CD14-positive monocyte (primary cell): ENCODE measurements around the gene TVP23C. TPM values are rescaled to one million over a fixed set of nuclear protein-coding genes. Genes with fewer than 3 reads are reported as not detected.
A peak's percentile ranks its signal among the peaks of the same experiment; 100 is the strongest.
"Not testable (repeated sequence)": the region's sequence is repeated elsewhere in the genome, so short reads cannot be mapped to it uniquely, and the experiment has no call there.

Experiments
- DNase-seq, 3 donors: peaks; one replicate each; pipeline ENCODE4 v3.0.0-alpha.2; 2011 to 2022
- H2AFZ ChIP-seq: 2 replicates; pipeline ENCODE4 v1.6.0; 2012; ENCODE audit warnings: mild to moderate bottlenecking, low read depth, low read length, inconsistent platforms; ENCODE audit not compliant: insufficient read depth, poor library complexity, severe bottlenecking
- H3K27ac ChIP-seq, 2 donors: 1 replicate in 1 of 2; 2 replicates in 1 of 2; pipeline ENCODE4 v1.5.1; 2012 to 2013; ENCODE audit warnings: low read length in 2 of 2, control low read depth in 1 of 2, inconsistent platforms in 1 of 2, low read depth in 1 of 2, mild to moderate bottlenecking in 1 of 2
- H3K27me3 ChIP-seq, 2 donors: one replicate each; pipeline versions ENCODE4 v1.6.0 to v1.6.1; 2011 to 2013; ENCODE audit warnings: low read length in 2 of 2; ENCODE audit not compliant: control insufficient read depth in 2 of 2, insufficient read depth in 2 of 2
- H3K36me3 ChIP-seq, 2 donors: replicated peaks in 1 of 2; 1 replicate in 1 of 2; 2 replicates in 1 of 2; pipeline versions ENCODE4 v1.5.1 to v1.6.1; 2012 to 2013; ENCODE audit warnings: low read length in 2 of 2, control low read depth in 1 of 2, inconsistent platforms in 1 of 2, mild to moderate bottlenecking in 1 of 2; ENCODE audit not compliant: insufficient read depth in 2 of 2, control insufficient read depth in 1 of 2
- H3K4me1 ChIP-seq, 2 donors: 1 replicate in 1 of 2; 2 replicates in 1 of 2; pipeline versions ENCODE4 v1.5.1 to v1.6.1; 2012 to 2013; ENCODE audit warnings: low read length in 2 of 2, control low read depth in 1 of 2, inconsistent platforms in 1 of 2, mild to moderate bottlenecking in 1 of 2, moderate library complexity in 1 of 2; ENCODE audit not compliant: insufficient read depth in 2 of 2, control insufficient read depth in 1 of 2
- H3K4me2 ChIP-seq: replicated peaks from 2 replicates; pipeline ENCODE3; 2012; ENCODE audit warnings: low read length, moderate library complexity, mild to moderate bottlenecking; ENCODE audit not compliant: poor library complexity, severe bottlenecking; ENCODE audit errors: extremely low read depth
- H3K4me3 ChIP-seq, 3 experiments: fragments of 200-600 bp in 1 of 3; sonication (generic) in 1 of 3; replicated peaks in 1 of 3; 1 replicate in 2 of 3; 2 replicates in 1 of 3; pipeline ENCODE4 v1.5.1; 2011 to 2013; ENCODE audit warnings: low read length in 3 of 3, mild to moderate bottlenecking in 3 of 3, control low read depth in 2 of 3, low read depth in 2 of 3, inconsistent platforms in 1 of 3, moderate library complexity in 1 of 3
- H3K79me2 ChIP-seq: 2 replicates; pipeline ENCODE4 v1.6.0; 2012; ENCODE audit warnings: mild to moderate bottlenecking, control low read depth, inconsistent platforms, low read length, moderate library complexity; ENCODE audit not compliant: insufficient read depth
- H3K9ac ChIP-seq: 2 replicates; pipeline ENCODE4 v1.6.0; 2017; ENCODE audit warnings: low read length, mild to moderate bottlenecking; ENCODE audit not compliant: insufficient read depth, poor library complexity, severe bottlenecking
- H3K9me3 ChIP-seq, 2 donors: replicated peaks in 1 of 2; 1 replicate in 1 of 2; 2 replicates in 1 of 2; pipeline versions ENCODE4 v1.5.1 to v1.6.1; 2012 to 2013; ENCODE audit warnings: low read length in 2 of 2, control low read depth in 1 of 2; ENCODE audit not compliant: control insufficient read depth in 1 of 2, insufficient read depth in 1 of 2
- H4K20me1 ChIP-seq: 2 replicates; pipeline ENCODE4 v1.6.0; 2012; ENCODE audit warnings: mild to moderate bottlenecking, low read length, control low read depth, moderate library complexity; ENCODE audit not compliant: insufficient read depth
- H3K27ac Mint-ChIP-seq, 7 donors: one replicate each; pipeline ENCODE4 v1.8.0; 2020; ENCODE audit warnings: mild to moderate bottlenecking in 7 of 7, mixed read lengths in 7 of 7, moderate library complexity in 6 of 7, inconsistent platforms in 2 of 7
- H3K27me3 Mint-ChIP-seq, 3 donors: one replicate each; pipeline ENCODE4 v1.8.0; 2021 to 2022; ENCODE audit warnings: low read depth in 3 of 3, mild to moderate bottlenecking in 3 of 3, mixed read lengths in 3 of 3, moderate library complexity in 3 of 3, inconsistent platforms in 1 of 3
- H3K36me3 Mint-ChIP-seq, 2 donors: one replicate each; pipeline ENCODE4 v1.8.0; 2020; ENCODE audit warnings: mixed read lengths in 2 of 2, inconsistent platforms in 1 of 2, mild to moderate bottlenecking in 1 of 2
- H3K4me1 Mint-ChIP-seq: one replicate; pipeline ENCODE4 v1.8.0; 2020; ENCODE audit warnings: mild to moderate bottlenecking, mixed read lengths
- H3K4me3 Mint-ChIP-seq, 2 donors: one replicate each; pipeline ENCODE4 v1.8.0; 2020; ENCODE audit warnings: mild to moderate bottlenecking in 2 of 2, mixed read lengths in 2 of 2, moderate library complexity in 1 of 2
- H3K9me3 Mint-ChIP-seq, 7 donors: one replicate each; pipeline ENCODE4 v1.8.0; 2020 to 2022; ENCODE audit warnings: mixed read lengths in 7 of 7, mild to moderate bottlenecking in 6 of 7, moderate library complexity in 6 of 7, inconsistent platforms in 2 of 7
- CTCF ChIP-seq: fragments of 200-600 bp; IDR thresholded peaks from one replicate; pipeline ENCODE4 v1.8.0; 2022; ENCODE audit warnings: antibody characterized with exemption, mild to moderate bottlenecking
- WGBS: methylation state at CpG from one replicate; pipeline ENCODE4 v1.1.5; 2013; ENCODE audit warnings: missing lambda C conversion rate; ENCODE audit not compliant: insufficient coverage; 5-methylcytosine and 5-hydroxymethylcytosine counted together
- intact Hi-C, 2 donors: fragments of 100-400 bp; cut with micrococcal nuclease; formaldehyde crosslinking; loops; one replicate each; pipeline versions ENCODE4 v1.15.0 to v1.15.1; 2023
- polyA plus RNA-seq, 3 donors: library from polyadenylated mRNA; depleted of rRNA in 1 of 3; unstranded in 2 of 3; stranded (reverse) in 1 of 3; fragments of 300-500 nt in 2 of 3; fragments of >200 nt in 1 of 3; fragmentation: Illumina TruSeq in 2 of 3; gene quantifications; 1 replicate in 2 of 3; 2 replicates in 1 of 3; pipeline ENCODE4 v1.2.3, GENCODE V29; 2012 to 2021

The TVP23C gene
- polyA plus RNA-seq, 3 donors, result 0.88 to 3.3 (median 1.4) TPM

GRCh38 chr17:15526292-15527218 is 36.7 kb downstream of the TVP23C start:
- H3K4me3 Mint-ChIP-seq, H3K79me2 ChIP-seq, H3K27me3 ChIP-seq, H4K20me1 ChIP-seq, intact Hi-C loops, H3K27ac ChIP-seq, H3K36me3 ChIP-seq, H3K4me3 ChIP-seq, H3K9me3 ChIP-seq, H3K4me2 ChIP-seq, H2AFZ ChIP-seq, H3K27me3 Mint-ChIP-seq, H3K36me3 Mint-ChIP-seq, H3K9me3 Mint-ChIP-seq, H3K9ac ChIP-seq: not testable (repeated sequence)
- peaks cover 19% of the 10 kb centered on the region in 2 donors for H3K4me1 ChIP-seq
- TF ChIP-seq CTCF, result peak; percentile 64
- Mint-ChIP-seq H3K4me1 (peaks cover 20% of the 10 kb centered on the region), H3K27ac (peak overlapping the region in 2 of 7 donors; percentile 19 to 28)
- WGBS, result no CpG with 5 or more reads among the region's 8 CpGs
- peak in 2 of 3 donors; percentile 42 to 49 for DNase-seq

- Histone ChIP-seq H3K4me1 (peaks cover 19% of the 10 kb centered on the region in 2 donors), H3K27ac (peak overlapping the region in 1 of 2 donors; percentile 20)
- Mint-ChIP-seq H3K4me1 (peaks cover 20% of the 10 kb centered on the region), H3K4me3 (peak overlapping the region in 1 of 2 donors; percentile 62), H3K27ac (peak overlapping the region in 6 of 7 donors; percentile 4 to 78 (median 56))
- DNase-seq, result peak in 2 of 3 donors; percentile 9 to 62
- H3K79me2 ChIP-seq, H3K27me3 ChIP-seq, H3K36me3 Mint-ChIP-seq, H3K9me3 ChIP-seq, H3K4me2 ChIP-seq, H3K9ac ChIP-seq, H3K27me3 Mint-ChIP-seq, intact Hi-C loops, H3K36me3 ChIP-seq, H2AFZ ChIP-seq, H3K4me3 ChIP-seq, H3K9me3 Mint-ChIP-seq, H4K20me1 ChIP-seq: not testable (repeated sequence)
- WGBS, result no CpG with 5 or more reads among the region's 12 CpGs
These were observed 38.0 kb downstream of the TVP23C start for GRCh38 chr17:15524990-15525985.
